NCI-H2081 treated with DMSO at 0.1 percent for 48 hours (cell line): Measurements from ENCODE around the gene INSR.
"Not testable (repeated sequence)": the region's sequence is repeated elsewhere in the genome, so short reads cannot be mapped to it uniquely, and the experiment has no call there.

ENCODE experiments used
- DNase-seq: peaks from one replicate; lab custom pipeline; 2025; lab: John Stamatoyannopoulos, UW

The INSR gene

GRCh38 chr19:7098701-7099596 is 195.3 kb downstream of the INSR start:
- DNase-seq = peak; percentile 67

- DNase-seq = no peak
Measured at GRCh38 chr19:7098096-7098495, 196.1 kb downstream of the INSR start.

- DNase-seq = no peak
Measured at GRCh38 chr19:7088999-7089398, 205.2 kb downstream of the INSR start.

GRCh38 chr19:7083076-7083956 is 210.9 kb downstream of the INSR start:
- DNase-seq = no peak

- DNase-seq = no peak
Measured at GRCh38 chr19:7078008-7078407, 216.2 kb downstream of the INSR start.

GRCh38 chr19:7076151-7076550 is 218.1 kb downstream of the INSR start:
- no peak for DNase-seq

GRCh38 chr19:7074705-7075282 is 219.4 kb downstream of the INSR start:
- no peak for DNase-seq

- DNase-seq = no peak
Measured at GRCh38 chr19:7072541-7072940, 221.7 kb downstream of the INSR start.

- no peak for DNase-seq
Measured at GRCh38 chr19:7069904-7070226, 224.3 kb downstream of the INSR start.

- peak; percentile 70 for DNase-seq
Measured at GRCh38 chr19:7069042-7069903, 224.9 kb downstream of the INSR start, which contains the start of gene ZNF557. TSS of gene ZNF557 (plus strand) at chr19:7069703. CDS start at chr19:7075075, 5,372 bp downstream.

- DNase-seq = no peak
Measured at GRCh38 chr19:7068599-7068998, 225.6 kb downstream of the INSR start.

- DNase-seq = no peak
Measured at GRCh38 chr19:7067716-7068115, 226.5 kb downstream of the INSR start.

GRCh38 chr19:7067122-7067521 is 227.1 kb downstream of the INSR start:
- DNase-seq = not testable (repeated sequence)

- no peak for DNase-seq
Measured at GRCh38 chr19:7063764-7064418, 230.3 kb downstream of the INSR start.

- DNase-seq = no peak
Measured at GRCh38 chr19:7063339-7063738, 230.9 kb downstream of the INSR start.
